Thoracic aorta (tissue), 2 donors: Measurements from ENCODE around the gene KXD1. TPM values are rescaled to one million over a fixed set of nuclear protein-coding genes. Genes with fewer than 3 reads are reported as not detected.

ENCODE experiments used
- ATAC-seq: fragments of 150-250 bp; one replicate; pipeline ENCODE4 v1.8.0; 2017; ENCODE audit warnings: low read depth; ENCODE audit not compliant: insufficient number of reproducible peaks, low FRiP score
- DNase-seq: peaks from one replicate; pipeline ENCODE4 v3.0.0-alpha.2; 2020; ENCODE audit warnings: low spot score
- H3K27ac ChIP-seq, 2 donors: fragments of 200-600 bp; sonication (generic); 1 replicate in 1 of 2; 2 replicates in 1 of 2; pipeline ENCODE4 v1.5.1; 2016; ENCODE audit warnings: mild to moderate bottlenecking in 2 of 2, moderate library complexity in 2 of 2
- H3K27me3 ChIP-seq: fragments of 200-600 bp; sonication (generic); replicated peaks from 2 replicates; pipeline ENCODE4 v1.6.0; 2016; ENCODE audit warnings: mild to moderate bottlenecking; ENCODE audit not compliant: insufficient read depth
- H3K36me3 ChIP-seq: fragments of 200-600 bp; sonication (generic); one replicate; pipeline ENCODE4 v1.5.1; 2016
- H3K4me1 ChIP-seq, 2 donors: fragments of 200-600 bp; sonication (generic); 1 replicate in 1 of 2; 2 replicates in 1 of 2; pipeline versions ENCODE4 v1.5.1 to v1.6.0; 2016; ENCODE audit warnings: low read depth in 2 of 2, mild to moderate bottlenecking in 1 of 2; ENCODE audit not compliant: control insufficient read depth in 1 of 2
- H3K4me3 ChIP-seq: fragments of 200-600 bp; sonication (generic); 2 replicates; pipeline ENCODE4 v1.5.1; 2016; ENCODE audit warnings: mild to moderate bottlenecking
- H3K9me3 ChIP-seq: fragments of 200-600 bp; sonication (generic); 2 replicates; pipeline ENCODE4 v1.5.1; 2016
- CTCF ChIP-seq: fragments of 200-600 bp; sonication (generic); IDR thresholded peaks from one replicate; pipeline ENCODE4 v1.5.1; 2019; ENCODE audit warnings: antibody characterized with exemption
- total RNA-seq, 2 donors: library from RNA; depleted of rRNA; stranded (reverse); fragments of >200 nt; gene quantifications; one replicate each; pipeline versions ENCODE4 v1.1.0 to v1.2.3, GENCODE V29; 2016

The KXD1 gene
- total RNA-seq, 2 donors from 2014 or later = 99.6 to 174 TPM

DNA sequence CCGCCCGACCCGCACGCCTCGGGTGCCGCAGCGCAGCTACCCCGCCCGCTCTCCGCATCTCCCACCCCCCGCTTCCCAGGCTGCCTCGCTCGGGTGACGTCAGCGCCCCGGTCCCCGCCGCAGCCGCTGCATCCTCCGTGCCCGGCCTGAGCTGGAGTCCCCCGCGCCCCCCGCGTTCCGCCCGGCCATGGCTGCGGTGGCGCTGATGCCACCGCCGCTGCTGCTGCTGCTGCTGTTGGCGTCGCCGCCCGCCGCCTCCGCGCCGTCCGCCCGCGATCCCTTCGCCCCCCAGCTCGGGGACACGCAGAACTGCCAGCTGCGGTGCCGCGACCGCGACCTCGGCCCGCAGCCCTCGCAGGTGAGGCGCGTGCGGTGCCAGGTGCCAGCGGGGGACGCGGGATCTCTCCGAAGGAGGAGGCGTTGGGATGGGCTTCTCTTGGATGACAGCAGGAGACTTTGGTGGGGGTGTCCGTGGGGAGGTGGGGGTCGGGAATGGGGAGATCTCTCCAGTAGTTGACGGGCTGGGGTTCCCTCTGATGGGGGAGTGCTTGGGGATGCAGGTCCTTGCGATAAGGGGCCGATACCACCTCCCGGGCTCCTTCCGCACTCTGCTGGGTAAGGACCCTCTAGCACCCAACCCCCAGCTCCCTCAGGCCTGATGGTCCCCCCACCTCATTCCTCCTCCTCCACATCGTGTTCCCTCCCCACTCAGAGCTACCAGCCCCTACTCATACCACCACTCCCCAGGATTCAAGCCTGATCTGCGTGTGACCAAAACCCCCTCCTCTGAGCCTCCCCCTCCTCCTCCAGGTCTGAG, 55.3 kb downstream of the KXD1 start, which contains the start of gene TMEM59L:
Gene TMEM59L, plus strand, starts transcription at position 99 of the 817 bp plus-strand sequence. Its CDS starts 89 bp downstream, at position 188.
- Histone ChIP-seq H3K9me3 (no peaks in the 10 kb centered on the region), H3K27me3 (peaks cover 45% of the 10 kb centered on the region), H3K27ac (no peak within 1 kb of the TSS), H3K4me3 (peak within 1 kb of the TSS; percentile 75), H3K36me3 (no peaks in the 10 kb centered on the region), H3K4me1 (peaks cover 13 to 18% of the 10 kb centered on the region in 2 donors)
- DNase-seq (no peak), ATAC-seq (no peak)
- no peak for TF ChIP-seq CTCF

DNA sequence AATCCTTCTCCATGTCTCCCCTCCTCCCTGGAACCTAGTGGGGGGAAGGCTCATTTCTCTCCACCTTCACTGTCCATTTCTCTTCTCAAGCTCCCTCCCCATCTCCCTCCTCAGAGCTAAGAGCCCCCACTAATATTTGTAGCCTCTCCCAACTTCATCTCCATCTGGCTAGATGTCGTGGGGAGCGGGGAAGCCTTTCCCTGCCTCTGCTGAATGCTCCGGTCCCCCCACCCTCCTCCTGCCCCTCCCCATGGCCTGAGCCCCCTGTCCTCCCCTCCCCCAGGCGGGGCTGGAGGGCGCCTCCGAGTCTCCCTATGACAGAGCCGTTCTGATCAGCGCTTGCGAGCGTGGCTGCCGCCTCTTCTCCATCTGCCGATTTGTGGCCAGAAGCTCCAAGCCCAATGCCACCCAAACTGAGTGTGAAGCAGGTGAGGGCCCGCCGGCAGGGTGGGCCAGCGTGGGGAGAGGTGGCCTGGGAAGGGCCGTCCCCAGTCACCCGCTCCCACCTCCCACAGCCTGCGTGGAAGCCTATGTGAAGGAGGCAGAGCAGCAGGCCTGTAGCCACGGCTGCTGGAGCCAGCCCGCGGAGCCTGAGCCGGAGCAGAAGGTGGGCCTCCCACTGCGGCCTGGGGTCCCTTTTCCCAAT, 56.0 kb downstream of the KXD1 start:
- H3K4me1 ChIP-seq = peaks cover 13 to 18% of the 10 kb centered on the region in 2 donors
- H3K27me3 ChIP-seq = peaks cover 42% of the 10 kb centered on the region

GRCh38 chr19:18616023-18616422, 58.4 kb downstream of the KXD1 start:
- H3K27me3 ChIP-seq = peaks cover 20% of the 10 kb centered on the region

More for the DNA sequence above, 56.0 kb downstream of the KXD1 start:
- Histone ChIP-seq H3K9me3 (no peaks in the 10 kb centered on the region), H3K36me3 (no peaks in the 10 kb centered on the region), H3K4me3 (no peak overlapping the region), H3K27ac (no peak overlapping the region)
- no peak for TF ChIP-seq CTCF
- DNase-seq = no peak
- no peak for ATAC-seq

DNA sequence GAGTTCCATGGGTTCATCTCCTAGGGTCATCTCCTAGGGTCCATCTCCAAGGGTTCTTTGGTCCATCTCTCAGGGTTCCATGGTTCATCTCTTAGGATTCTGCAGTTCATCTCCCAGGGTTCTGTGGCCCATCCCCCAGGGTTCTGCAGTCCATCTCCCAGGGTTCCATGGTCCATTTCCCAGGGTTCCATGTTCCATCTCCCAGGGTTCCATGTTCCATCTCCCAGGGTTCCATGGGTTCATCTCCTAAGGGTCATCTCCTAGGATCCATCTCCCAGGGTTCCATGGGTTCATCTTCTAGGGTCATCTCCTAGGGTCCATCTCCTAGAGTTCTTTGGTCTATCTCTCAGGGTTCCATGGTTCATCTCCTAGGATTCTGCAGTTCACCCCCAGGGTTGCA, 59.9 kb downstream of the KXD1 start:
- H3K9me3 ChIP-seq = no peaks in the 10 kb centered on the region
- peaks cover 5 to 8% of the 10 kb centered on the region in 2 donors for H3K4me1 ChIP-seq
- DNase-seq = no peak
- peaks cover 6% of the 10 kb centered on the region for H3K27me3 ChIP-seq
- TF ChIP-seq CTCF = no peak
- no peaks in the 10 kb centered on the region for H3K36me3 ChIP-seq
- no peak for ATAC-seq
- H3K27ac ChIP-seq = no peak overlapping the region
- no peak overlapping the region for H3K4me3 ChIP-seq

More at GRCh38 chr19:18616023-18616422, 58.4 kb downstream of the KXD1 start:
- no peak for DNase-seq
- H3K36me3 ChIP-seq = no peaks in the 10 kb centered on the region
- no peak for ATAC-seq
- peaks cover 13 to 18% of the 10 kb centered on the region in 2 donors for H3K4me1 ChIP-seq
- no peaks in the 10 kb centered on the region for H3K9me3 ChIP-seq
- H3K27ac ChIP-seq = no peak overlapping the region
- no peak for TF ChIP-seq CTCF
- H3K4me3 ChIP-seq = no peak overlapping the region

GRCh38 chr19:18618236-18618635, 60.6 kb downstream of the KXD1 start:
- ATAC-seq = no peak
- Histone ChIP-seq H3K27ac (no peak overlapping the region), H3K4me3 (no peak overlapping the region), H3K9me3 (no peaks in the 10 kb centered on the region), H3K27me3 (peaks cover 5% of the 10 kb centered on the region), H3K4me1 (peaks cover 0 to 1% of the 10 kb centered on the region in 2 donors), H3K36me3 (no peaks in the 10 kb centered on the region)
- DNase-seq = no peak
- TF ChIP-seq CTCF = no peak
